ENCODE results near the gene NEBL.

The NEBL gene

GRCh38 chr10:20785174-20785573, 111.9 kb downstream of the NEBL start:
- no peak for TF ChIP-seq CTCF (IDR thresholded peaks at IDR 0.05; ENCODE audit: low read length)
- no peak for TF ChIP-seq EZH2 (IDR thresholded peaks at IDR 0.05; ENCODE audit: borderline replicate concordance, low read length)
- H3K9me3 ChIP-seq (ENCODE audit: low read length) = no peaks in the 10 kb centered on the region
- no peak overlapping the region for H2AFZ ChIP-seq (ENCODE audit: low read length)
- H3K27ac ChIP-seq (ENCODE audit: low read depth, low read length, poor library complexity, severe bottlenecking) = no peak overlapping the region
- no peak overlapping the region for H3K9ac ChIP-seq (ENCODE audit: low read length)
- no peak overlapping the region for H3K4me3 ChIP-seq (ENCODE audit: low read depth, low read length, poor library complexity, severe bottlenecking)
- H3K4me2 ChIP-seq (ENCODE audit: low read length) = no peak overlapping the region
- H3K9me2 ChIP-seq (ENCODE audit: low read depth, low read length) = no peaks in the 10 kb centered on the region
- no peaks in the 10 kb centered on the region for H3K36me3 ChIP-seq (ENCODE audit: insufficient read depth, low read length)
- no peaks in the 10 kb centered on the region for H4K20me1 ChIP-seq (ENCODE audit: insufficient read depth, low read length)
- H3K4me1 ChIP-seq (ENCODE audit: insufficient read depth, low read length, severe bottlenecking) = no peaks in the 10 kb centered on the region
- H3F3A ChIP-seq (ENCODE audit: insufficient read depth, low read length) = no peaks in the 10 kb centered on the region
- no peaks in the 10 kb centered on the region for H3K79me2 ChIP-seq (ENCODE audit: insufficient read depth, low read length)
- H3K27me3 ChIP-seq (ENCODE audit: insufficient read depth, low read length) = no peaks in the 10 kb centered on the region

GRCh38 chr10:20778008-20778757, 118.9 kb downstream of the NEBL start:
- Histone ChIP-seq H3K27me3 (ENCODE audit: insufficient read depth, low read length) (no peaks in the 10 kb centered on the region), H3K9ac (ENCODE audit: low read length) (no peak overlapping the region), H3F3A (ENCODE audit: insufficient read depth, low read length) (no peaks in the 10 kb centered on the region), H3K4me2 (ENCODE audit: low read length) (no peak overlapping the region), H3K4me1 (ENCODE audit: insufficient read depth, low read length, severe bottlenecking) (no peaks in the 10 kb centered on the region), H3K79me2 (ENCODE audit: insufficient read depth, low read length) (no peaks in the 10 kb centered on the region), H3K27ac (ENCODE audit: low read depth, low read length, poor library complexity, severe bottlenecking) (no peak overlapping the region), H3K9me2 (ENCODE audit: low read depth, low read length) (no peaks in the 10 kb centered on the region), H3K9me3 (ENCODE audit: low read length) (no peaks in the 10 kb centered on the region), H3K36me3 (ENCODE audit: insufficient read depth, low read length) (no peaks in the 10 kb centered on the region), H4K20me1 (ENCODE audit: insufficient read depth, low read length) (no peaks in the 10 kb centered on the region), H2AFZ (ENCODE audit: low read length) (no peak overlapping the region), H3K4me3 (ENCODE audit: low read depth, low read length, poor library complexity, severe bottlenecking) (no peak overlapping the region)
- TF ChIP-seq EZH2 (IDR thresholded peaks at IDR 0.05; ENCODE audit: borderline replicate concordance, low read length) (no peak), CTCF (IDR thresholded peaks at IDR 0.05; ENCODE audit: low read length) (no peak)

GRCh38 chr10:20776384-20777118, 120.6 kb downstream of the NEBL start:
- Histone ChIP-seq H3K4me2 (ENCODE audit: low read length) (no peak overlapping the region), H3K36me3 (ENCODE audit: insufficient read depth, low read length) (no peaks in the 10 kb centered on the region), H3K9me2 (ENCODE audit: low read depth, low read length) (no peaks in the 10 kb centered on the region), H4K20me1 (ENCODE audit: insufficient read depth, low read length) (no peaks in the 10 kb centered on the region), H3K27ac (ENCODE audit: low read depth, low read length, poor library complexity, severe bottlenecking) (no peak overlapping the region), H3K4me3 (ENCODE audit: low read depth, low read length, poor library complexity, severe bottlenecking) (no peak overlapping the region), H3K27me3 (ENCODE audit: insufficient read depth, low read length) (no peaks in the 10 kb centered on the region), H3K4me1 (ENCODE audit: insufficient read depth, low read length, severe bottlenecking) (no peaks in the 10 kb centered on the region), H3K79me2 (ENCODE audit: insufficient read depth, low read length) (no peaks in the 10 kb centered on the region), H3K9me3 (ENCODE audit: low read length) (no peaks in the 10 kb centered on the region), H2AFZ (ENCODE audit: low read length) (no peak overlapping the region), H3K9ac (ENCODE audit: low read length) (no peak overlapping the region), H3F3A (ENCODE audit: insufficient read depth, low read length) (no peaks in the 10 kb centered on the region)
- TF ChIP-seq CTCF (IDR thresholded peaks at IDR 0.05; ENCODE audit: low read length) = no peak
- TF ChIP-seq EZH2 (IDR thresholded peaks at IDR 0.05; ENCODE audit: borderline replicate concordance, low read length) = no peak
